Esophagus squamous epithelium (tissue), 5 donors: Measurements from ENCODE around the gene ITIH5. TPM values are rescaled to one million over a fixed set of nuclear protein-coding genes. Genes with fewer than 3 reads are reported as not detected.

Experiments
- DNase-seq: peaks from one replicate; lab custom pipeline; 2025; lab: John Stamatoyannopoulos, UW
- H3K27ac ChIP-seq, 4 donors: fragments of 200-600 bp; sonication (generic); one replicate each; pipeline ENCODE4 v1.5.1; 2016 to 2019; ENCODE audit warnings: mild to moderate bottlenecking in 1 of 4
- H3K27me3 ChIP-seq, 4 donors: fragments of 200-600 bp; sonication (generic); 1 replicate in 3 of 4; 2 replicates in 1 of 4; pipeline versions ENCODE4 v1.5.1 to v1.6.0; 2017 to 2021; ENCODE audit warnings: antibody characterized with exemption in 1 of 4
- H3K36me3 ChIP-seq, 3 donors: fragments of 200-600 bp; sonication (generic); one replicate each; pipeline ENCODE4 v1.5.1; 2016 to 2019
- H3K4me1 ChIP-seq, 3 donors: fragments of 200-600 bp; sonication (generic); one replicate each; pipeline ENCODE4 v1.5.1; 2017 to 2019
- H3K4me3 ChIP-seq, 4 donors: fragments of 200-600 bp; sonication (generic); 1 replicate in 3 of 4; 2 replicates in 1 of 4; pipeline ENCODE4 v1.5.1; 2016 to 2019; ENCODE audit warnings: mild to moderate bottlenecking in 2 of 4, moderate library complexity in 1 of 4
- H3K9me3 ChIP-seq, 3 donors: fragments of 200-600 bp; sonication (generic); one replicate each; pipeline ENCODE4 v1.5.1; 2016 to 2019
- POLR2A ChIP-seq, 4 donors: fragments of 450-650 bp; IDR thresholded peaks; one replicate each; pipeline ENCODE4 v1.6.1; 2017; ENCODE audit warnings: antibody characterized with exemption in 4 of 4, mild to moderate bottlenecking in 4 of 4, moderate library complexity in 3 of 4
- WGBS, 2 donors: methylation state at CpG; one replicate each; pipeline ENCODE4 v1.1.5; 2018; 5-methylcytosine and 5-hydroxymethylcytosine counted together
- intact Hi-C: fragments of 100-400 bp; cut with DNase I; formaldehyde crosslinking; loops from one replicate; pipeline ENCODE4 v1.15.0; 2022
- total RNA-seq, 4 donors: library from RNA; depleted of rRNA; stranded (reverse); fragments of >200 nt; gene quantifications; one replicate each; pipeline ENCODE4 v1.1.0, GENCODE V29; 2016
- TF ChIP-seq, protein P1 (sequence below), 6 experiments: fragments of 450-650 bp in 4 of 6; fragments of 200-600 bp in 2 of 6; sonication (generic) in 2 of 6; IDR thresholded peaks; one replicate each; pipeline ENCODE4 v1.5.1; 2016 to 2019; ENCODE audit warnings: antibody characterized with exemption in 6 of 6, mild to moderate bottlenecking in 4 of 6, moderate library complexity in 4 of 6
- donor health status: DM: yes; HTN: yes; CAD: no.

ITIH5 gene
- total RNA-seq, 4 donors from 2014 or later = 2.2 to 21.4 (median 3.3) TPM

DNA sequence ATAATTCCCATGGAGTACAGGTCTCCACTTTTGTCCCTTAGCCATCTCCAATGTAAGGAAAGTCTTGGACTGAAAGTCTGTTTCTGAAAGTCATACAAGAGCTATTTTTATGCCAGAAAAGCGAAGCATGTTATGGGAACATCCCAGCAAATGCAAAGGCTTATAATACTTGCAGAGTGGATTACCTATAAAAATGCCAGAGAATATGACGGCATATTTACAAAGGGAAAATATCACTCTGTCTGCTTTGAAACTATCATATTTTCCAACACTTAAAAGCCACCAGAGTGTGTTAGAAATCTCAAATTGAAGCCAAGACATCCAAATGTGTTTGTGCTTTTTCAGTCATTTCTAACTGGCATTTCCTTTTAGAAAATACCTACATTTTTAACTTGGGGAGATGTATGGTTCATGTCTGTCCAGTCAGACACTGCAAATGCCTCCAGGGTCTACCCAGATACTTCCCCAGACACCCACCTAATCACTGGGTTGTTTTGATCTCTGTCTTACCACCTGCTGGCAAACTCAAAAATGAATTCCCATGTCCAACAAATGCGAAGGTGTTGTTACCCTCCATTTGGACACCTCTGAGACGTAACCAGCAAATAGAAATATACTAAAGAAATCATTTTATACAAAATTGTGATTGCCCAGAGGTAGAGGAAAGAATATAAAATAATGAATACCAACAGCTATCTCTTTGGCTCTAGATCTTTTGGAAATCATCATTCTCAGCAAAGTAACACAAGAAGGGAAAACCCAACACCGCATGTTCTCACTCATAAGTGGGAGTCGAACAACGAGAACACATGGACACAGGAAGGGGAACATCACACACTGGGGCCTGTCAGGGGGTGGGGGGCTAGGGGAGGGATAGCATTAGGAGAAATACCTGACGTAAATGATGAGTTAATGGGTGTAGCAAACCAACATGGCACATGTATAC is 37.6 kb upstream of the ITIH5 start:
- Histone ChIP-seq H3K9me3 (no peaks in the 10 kb centered on the region), H3K27me3 (peaks cover 0 to 100% (median 0%) of the 10 kb centered on the region in 4 donors), H3K4me1 (peaks cover 0 to 7% (median 0%) of the 10 kb centered on the region in 3 donors), H3K27ac (no peak overlapping the region), H3K4me3 (no peak overlapping the region), H3K36me3 (no peaks in the 10 kb centered on the region)
- intact Hi-C loops = no loop called here
- no peak for TF ChIP-seq POLR2A (IDR thresholded peaks at IDR 0.05)
- TF ChIP-seq, protein P1, sequence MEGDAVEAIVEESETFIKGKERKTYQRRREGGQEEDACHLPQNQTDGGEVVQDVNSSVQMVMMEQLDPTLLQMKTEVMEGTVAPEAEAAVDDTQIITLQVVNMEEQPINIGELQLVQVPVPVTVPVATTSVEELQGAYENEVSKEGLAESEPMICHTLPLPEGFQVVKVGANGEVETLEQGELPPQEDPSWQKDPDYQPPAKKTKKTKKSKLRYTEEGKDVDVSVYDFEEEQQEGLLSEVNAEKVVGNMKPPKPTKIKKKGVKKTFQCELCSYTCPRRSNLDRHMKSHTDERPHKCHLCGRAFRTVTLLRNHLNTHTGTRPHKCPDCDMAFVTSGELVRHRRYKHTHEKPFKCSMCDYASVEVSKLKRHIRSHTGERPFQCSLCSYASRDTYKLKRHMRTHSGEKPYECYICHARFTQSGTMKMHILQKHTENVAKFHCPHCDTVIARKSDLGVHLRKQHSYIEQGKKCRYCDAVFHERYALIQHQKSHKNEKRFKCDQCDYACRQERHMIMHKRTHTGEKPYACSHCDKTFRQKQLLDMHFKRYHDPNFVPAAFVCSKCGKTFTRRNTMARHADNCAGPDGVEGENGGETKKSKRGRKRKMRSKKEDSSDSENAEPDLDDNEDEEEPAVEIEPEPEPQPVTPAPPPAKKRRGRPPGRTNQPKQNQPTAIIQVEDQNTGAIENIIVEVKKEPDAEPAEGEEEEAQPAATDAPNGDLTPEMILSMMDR (IDR thresholded peaks at IDR 0.05) = no peak
- WGBS, 2 donors = 88 to 90% methylated on average over 8 of the region's 8 CpGs
- no peak for DNase-seq

DNA sequence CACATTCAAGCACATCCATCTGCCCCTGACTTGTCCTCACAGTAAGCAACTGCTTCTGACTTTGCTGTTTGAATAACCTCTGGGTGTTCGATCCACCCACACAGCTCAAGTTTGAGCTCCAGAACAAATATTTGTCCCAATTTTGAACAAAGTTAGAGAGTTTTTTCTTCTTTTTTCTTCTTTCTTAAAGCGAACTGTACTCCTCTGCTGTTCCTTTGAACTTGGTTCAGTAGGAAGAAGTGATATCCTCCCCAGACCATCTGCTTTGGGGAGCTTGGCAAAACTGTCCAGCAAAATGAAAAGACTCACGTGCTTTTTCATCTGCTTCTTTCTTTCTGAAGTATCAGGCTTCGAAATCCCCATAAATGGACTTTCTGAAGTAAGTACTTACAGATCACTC is 36.4 kb upstream of the ITIH5 start, which contains the start of gene ITIH2:
Gene ITIH2 (plus strand): TSS at position 177 of the 400 bp plus-strand sequence. CDS start 119 bp downstream, at position 296.
- DNase-seq = no peak
- Histone ChIP-seq H3K27ac (no peak within 1 kb of the TSS), H3K4me1 (peaks cover 0 to 7% (median 0%) of the 10 kb centered on the region in 3 donors), H3K27me3 (peaks cover 0 to 100% (median 0%) of the 10 kb centered on the region in 4 donors), H3K9me3 (no peaks in the 10 kb centered on the region), H3K4me3 (no peak within 1 kb of the TSS), H3K36me3 (no peaks in the 10 kb centered on the region)
- intact Hi-C loops = no loop called here
- TF ChIP-seq, protein P1 (IDR thresholded peaks at IDR 0.05) = no peak
- 58% methylated on average over 4 of the region's 4 CpGs for WGBS, 2 donors

DNA sequence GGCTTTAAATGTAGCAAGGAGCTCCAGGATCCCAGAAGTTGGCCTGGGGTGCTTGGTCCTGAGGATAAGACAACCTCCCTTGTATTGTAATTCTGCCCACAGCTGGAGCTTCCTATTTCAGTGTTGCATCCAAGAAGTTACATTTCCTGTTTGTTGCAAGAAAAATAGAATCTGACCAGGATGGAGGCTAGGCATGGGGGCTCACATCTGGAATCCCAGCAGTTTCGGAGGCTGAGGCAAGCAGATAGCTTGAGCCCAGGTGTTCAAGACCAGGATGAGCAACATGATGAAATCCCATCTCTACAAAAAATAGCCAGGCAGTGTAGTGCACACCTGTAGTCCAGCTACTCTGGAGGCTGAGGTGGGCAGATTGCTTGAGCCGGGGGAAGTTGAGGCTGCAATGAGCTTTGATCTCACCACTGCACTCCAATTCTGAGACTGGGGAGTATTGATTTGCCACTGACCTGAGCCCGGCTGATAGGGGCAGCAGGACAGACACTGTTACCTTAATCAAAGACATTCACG is 35.6 kb upstream of the ITIH5 start:
- H3K4me3 ChIP-seq = no peak overlapping the region
- no peak for TF ChIP-seq POLR2A (IDR thresholded peaks at IDR 0.05)
- TF ChIP-seq, protein P1 (IDR thresholded peaks at IDR 0.05) = no peak
- peaks cover 0 to 96% (median 0%) of the 10 kb centered on the region in 4 donors for H3K27me3 ChIP-seq
- H3K9me3 ChIP-seq = no peaks in the 10 kb centered on the region
- intact Hi-C loops = no loop called here
- no peak overlapping the region for H3K27ac ChIP-seq
- no peaks in the 10 kb centered on the region for H3K36me3 ChIP-seq
- WGBS, 2 donors = 83% methylated on average over 4 of the region's 4 CpGs
- no peak for DNase-seq
- peaks cover 0 to 7% (median 0%) of the 10 kb centered on the region in 3 donors for H3K4me1 ChIP-seq

DNA sequence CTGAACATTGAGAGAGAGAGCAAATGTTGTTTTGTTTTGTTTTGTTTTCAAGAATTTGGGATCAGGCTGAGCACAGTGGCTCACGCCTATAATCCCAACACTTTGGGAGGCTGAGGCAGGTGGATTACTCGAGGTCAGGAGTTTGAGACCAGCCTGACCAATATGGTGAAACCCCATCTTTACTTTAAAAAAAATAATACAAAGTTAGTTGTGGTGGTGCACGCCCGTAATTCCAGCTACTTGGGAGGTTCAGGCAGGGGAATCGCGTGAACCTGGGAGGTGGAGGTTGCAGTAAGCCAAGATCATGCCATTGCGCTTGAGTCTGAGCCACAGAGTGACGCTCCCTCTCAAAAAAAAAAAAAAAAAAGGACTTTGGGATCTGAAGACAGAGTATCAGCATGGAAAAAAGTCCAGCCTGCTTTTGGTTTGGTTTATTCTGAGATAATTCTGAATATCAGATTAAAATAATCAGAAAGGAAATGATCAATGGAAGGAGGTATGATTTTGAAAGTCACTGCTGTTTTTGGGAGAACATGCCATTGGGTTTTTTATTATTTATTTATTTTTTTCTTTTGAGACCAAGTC is 34.5 kb upstream of the ITIH5 start:
- Histone ChIP-seq H3K9me3 (no peaks in the 10 kb centered on the region), H3K4me3 (no peak overlapping the region), H3K36me3 (no peaks in the 10 kb centered on the region), H3K4me1 (peaks cover 0 to 1% (median 0%) of the 10 kb centered on the region in 3 donors), H3K27ac (no peak overlapping the region), H3K27me3 (peaks cover 0 to 85% (median 0%) of the 10 kb centered on the region in 4 donors)
- intact Hi-C loops = no loop called here
- no peak for DNase-seq
- WGBS, 2 donors = 76 to 88% methylated on average over 8 of the region's 8 CpGs
- no peak for TF ChIP-seq POLR2A (IDR thresholded peaks at IDR 0.05)
- TF ChIP-seq, protein P1 (IDR thresholded peaks at IDR 0.05) = no peak
